ENCODE measurements around the gene RESF1. TPM values are rescaled to one million over a fixed set of nuclear protein-coding genes. Genes with fewer than 3 reads are reported as not detected.

RESF1 gene, protein sequence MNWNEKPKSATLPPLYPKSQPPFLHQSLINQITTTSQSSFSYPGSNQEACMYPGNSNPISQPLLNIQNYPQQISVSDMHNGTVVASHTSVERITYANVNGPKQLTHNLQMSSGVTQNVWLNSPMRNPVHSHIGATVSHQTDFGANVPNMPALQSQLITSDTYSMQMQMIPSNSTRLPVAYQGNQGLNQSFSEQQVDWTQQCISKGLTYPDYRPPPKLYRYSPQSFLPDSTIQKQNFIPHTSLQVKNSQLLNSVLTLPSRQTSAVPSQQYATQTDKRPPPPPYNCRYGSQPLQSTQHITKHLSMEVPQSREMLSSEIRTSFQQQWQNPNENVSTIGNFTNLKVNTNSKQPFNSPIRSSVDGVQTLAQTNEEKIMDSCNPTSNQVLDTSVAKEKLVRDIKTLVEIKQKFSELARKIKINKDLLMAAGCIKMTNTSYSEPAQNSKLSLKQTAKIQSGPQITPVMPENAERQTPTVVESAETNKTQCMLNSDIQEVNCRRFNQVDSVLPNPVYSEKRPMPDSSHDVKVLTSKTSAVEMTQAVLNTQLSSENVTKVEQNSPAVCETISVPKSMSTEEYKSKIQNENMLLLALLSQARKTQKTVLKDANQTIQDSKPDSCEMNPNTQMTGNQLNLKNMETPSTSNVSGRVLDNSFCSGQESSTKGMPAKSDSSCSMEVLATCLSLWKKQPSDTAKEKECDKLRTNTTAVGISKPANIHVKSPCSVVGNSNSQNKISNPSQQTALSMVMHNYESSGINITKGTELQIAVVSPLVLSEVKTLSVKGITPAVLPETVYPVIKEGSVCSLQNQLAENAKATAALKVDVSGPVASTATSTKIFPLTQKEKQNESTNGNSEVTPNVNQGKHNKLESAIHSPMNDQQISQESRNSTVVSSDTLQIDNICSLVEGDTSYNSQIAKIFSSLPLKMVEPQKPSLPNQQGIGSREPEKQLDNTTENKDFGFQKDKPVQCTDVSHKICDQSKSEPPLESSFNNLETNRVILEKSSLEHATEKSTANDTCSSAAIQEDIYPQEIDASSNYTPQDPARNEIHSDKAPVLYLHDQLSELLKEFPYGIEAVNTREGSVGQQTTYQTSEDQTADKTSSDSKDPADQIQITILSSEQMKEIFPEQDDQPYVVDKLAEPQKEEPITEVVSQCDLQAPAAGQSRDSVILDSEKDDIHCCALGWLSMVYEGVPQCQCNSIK (N-terminal part only)
- total RNA-seq: 100 to 1,000 TPM; 141 to 490 (median 161) TPM
- polyA plus RNA-seq: 100 to 1,000 TPM; 168 to 239 TPM
- 464 reads per million, percentile 98 among the genes with 10 or more reads in this experiment for total RNA-seq

DNA sequence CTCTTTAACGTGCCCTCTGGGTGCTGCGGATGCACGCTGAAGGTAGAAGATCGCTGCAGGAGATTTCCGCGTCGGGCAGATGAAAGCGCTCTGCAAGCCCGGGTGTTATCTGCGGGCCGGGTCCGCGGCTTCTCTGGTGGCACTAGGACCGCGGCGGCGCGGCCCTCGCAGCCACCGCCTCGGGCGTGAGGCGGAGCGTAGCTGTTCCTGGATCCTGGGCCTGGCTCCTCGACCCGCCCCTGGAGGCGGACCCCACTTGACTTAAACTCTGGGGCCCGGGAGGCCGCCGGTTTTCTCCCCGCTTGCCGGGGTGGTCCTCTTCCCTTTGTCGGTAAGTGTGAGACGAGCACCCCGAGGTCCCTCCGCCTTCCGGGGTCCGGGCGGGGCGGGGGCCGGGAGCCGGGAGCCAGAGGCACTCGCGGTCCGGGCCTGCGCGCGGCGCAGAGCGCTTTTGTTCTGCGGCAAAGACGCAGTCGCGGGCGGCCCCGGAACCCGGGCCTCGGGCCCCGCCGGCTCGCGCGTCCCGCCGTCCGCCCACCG lies at the start of gene RESF1:
Gene RESF1, plus strand, starts transcription at position 255 of the 540 bp plus-strand sequence. CDS start 21,541 bp downstream, outside the sequence.
- POLR2A ChIA-PET: interaction anchor here (0.6 to 7.0 kb wide), 42 partner anchors 9 to 314 kb away, joined by 3 to 103 read pairs (median 4); partner anchors contain the start of genes AMN1 and ETFBKMT
- peaks cover under 1 to 67% (median 41%) of the 10 kb centered on the region in 5 donors for H3K36me3 Mint-ChIP-seq

DNA sequence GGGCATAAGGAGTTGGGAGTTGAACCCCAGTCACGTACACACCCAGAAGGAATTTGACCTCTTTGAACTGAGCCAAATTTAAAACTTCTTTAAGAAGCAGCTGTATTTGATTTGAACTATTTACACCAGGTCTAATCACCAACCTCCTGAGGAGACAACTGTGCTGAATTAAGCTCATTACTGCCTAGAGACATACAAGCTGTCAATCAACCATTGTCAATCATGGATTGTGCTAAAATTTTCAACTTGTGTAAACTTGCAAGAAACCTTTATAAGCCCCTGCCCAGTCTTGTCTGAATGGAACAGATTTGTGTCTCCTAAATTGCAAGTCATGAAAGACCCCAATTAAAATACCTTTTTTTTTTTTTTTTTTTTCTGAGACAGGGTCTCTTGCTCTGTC lies 44.3 kb upstream of the RESF1 start:
- Histone ChIP-seq H3K27me3 (ENCODE audit: control insufficient read depth in 2 of 2, insufficient read depth in 2 of 2, low read length in 2 of 2) (no peaks in the 10 kb centered on the region), H3K27ac (ENCODE audit: low read depth, low read length) (no peak overlapping the region), H3K9me3 (ENCODE audit: control insufficient read depth in 2 of 3, low read length in 3 of 3) (peaks cover 0 to 13% (median 5%) of the 10 kb centered on the region in 3 experiments), H3K4me1 (ENCODE audit: control insufficient read depth in 2 of 2, insufficient read depth in 2 of 2, low read length in 2 of 2) (no peaks in the 10 kb centered on the region), H3K36me3 (ENCODE audit: control insufficient read depth in 2 of 3, insufficient read depth in 3 of 3, low read length in 3 of 3) (no peaks in the 10 kb centered on the region), H3K4me3 (ENCODE audit: low read length) (no peak overlapping the region)
- POLR2A ChIA-PET: no interaction called here
- peaks cover 3 to 27% (median 7%) of the 10 kb centered on the region in 5 donors for H3K36me3 Mint-ChIP-seq
- H3K4me1 Mint-ChIP-seq: peaks cover 0 to 7% (median 0%) of the 10 kb centered on the region in 7 donors
- no peaks in the 10 kb centered on the region for H3K27me3 Mint-ChIP-seq
- intact Hi-C loops (cut with micrococcal nuclease): no loop called here
- no peak for ATAC-seq
- CTCF ChIA-PET: interaction anchor here (0.6 kb wide), 1 partner anchor 22 kb away, joined by 4 read pairs; no protein-coding TSS in a partner anchor
- no peak overlapping the region for H3K27ac Mint-ChIP-seq
- H3K4me3 Mint-ChIP-seq: peak overlapping the region in 1 of 10 donors; percentile 48
- DNase-seq: no peak
- peaks cover 0 to 31% (median 16%) of the 10 kb centered on the region in 11 donors for H3K9me3 Mint-ChIP-seq

More for the DNA sequence above, at the start of gene RESF1:
- peaks cover 0 to 21% (median 1%) of the 10 kb centered on the region in 11 donors for H3K9me3 Mint-ChIP-seq
- H3K36me3 ChIP-seq (ENCODE audit: control insufficient read depth in 2 of 3, insufficient read depth in 3 of 3, low read length in 3 of 3): peaks cover 10 to 29% (median 16%) of the 10 kb centered on the region in 3 experiments
- H3K27me3 Mint-ChIP-seq: no peaks in the 10 kb centered on the region
- CTCF ChIA-PET: interaction anchor here (0.7 to 1.2 kb wide), 6 partner anchors 15 to 306 kb away, joined by 3 to 6 read pairs (median 4); partner anchors contain the start of gene ETFBKMT
- peak; percentile 67 to 89 (median 85) for DNase-seq
- H3K4me3 ChIP-seq (ENCODE audit: low read length): peak within 1 kb of the TSS; percentile 91
- peak within 1 kb of the TSS; percentile 91 to 98 (median 96) for H3K27ac Mint-ChIP-seq
- ATAC-seq: peak; percentile 88
- H3K4me1 Mint-ChIP-seq: peaks cover 43 to 74% (median 57%) of the 10 kb centered on the region in 7 donors
- peaks cover 23 to 49% of the 10 kb centered on the region in 2 donors for H3K4me1 ChIP-seq (ENCODE audit: control insufficient read depth in 2 of 2, insufficient read depth in 2 of 2, low read length in 2 of 2)
- no peaks in the 10 kb centered on the region for H3K27me3 ChIP-seq (ENCODE audit: control insufficient read depth in 2 of 2, insufficient read depth in 2 of 2, low read length in 2 of 2)
- peak within 1 kb of the TSS; percentile 91 to 97 (median 94) for H3K4me3 Mint-ChIP-seq
- H3K9me3 ChIP-seq (ENCODE audit: control insufficient read depth in 2 of 3, low read length in 3 of 3): no peaks in the 10 kb centered on the region
- H3K27ac ChIP-seq (ENCODE audit: low read depth, low read length): peak within 1 kb of the TSS; percentile 86
- intact Hi-C loops (cut with micrococcal nuclease): loop anchor here (1.0 to 5.0 kb wide), 19 partner anchors 30 to 796 kb away; partner anchors contain the start of genes AMN1 (in 2 of the 2), ETFBKMT (in 2 of the 2), BICD1 (in 1 of the 2) and DNM1L (in 1 of the 2)

GRCh38 chr12:31915446-31915845 lies 43.8 kb upstream of the RESF1 start:
- POLR2A ChIA-PET: no interaction called here
- DNase-seq (no peak), ATAC-seq (no peak)
- CTCF ChIA-PET: interaction anchor here (0.6 kb wide), 1 partner anchor 23 kb away, joined by 4 read pairs; no protein-coding TSS in a partner anchor
- Histone ChIP-seq H3K9me3 (ENCODE audit: control insufficient read depth in 2 of 3, low read length in 3 of 3) (peaks cover 0 to 13% (median 5%) of the 10 kb centered on the region in 3 experiments), H3K36me3 (ENCODE audit: control insufficient read depth in 2 of 3, insufficient read depth in 3 of 3, low read length in 3 of 3) (no peaks in the 10 kb centered on the region), H3K27me3 (ENCODE audit: control insufficient read depth in 2 of 2, insufficient read depth in 2 of 2, low read length in 2 of 2) (no peaks in the 10 kb centered on the region), H3K27ac (ENCODE audit: low read depth, low read length) (no peak overlapping the region), H3K4me3 (ENCODE audit: low read length) (no peak overlapping the region), H3K4me1 (ENCODE audit: control insufficient read depth in 2 of 2, insufficient read depth in 2 of 2, low read length in 2 of 2) (no peaks in the 10 kb centered on the region)
- Mint-ChIP-seq H3K4me1 (peaks cover 0 to 7% (median 0%) of the 10 kb centered on the region in 7 donors), H3K27ac (peak overlapping the region in 1 of 9 donors; percentile 62), H3K4me3 (no peak overlapping the region), H3K27me3 (no peaks in the 10 kb centered on the region), H3K36me3 (peaks cover 3 to 25% (median 6%) of the 10 kb centered on the region in 5 donors), H3K9me3 (peaks cover 0 to 31% (median 16%) of the 10 kb centered on the region in 11 donors)
- intact Hi-C loops (cut with micrococcal nuclease): no loop called here

- Histone ChIP-seq H3K27me3 (ENCODE audit: control insufficient read depth in 2 of 2, insufficient read depth in 2 of 2, low read length in 2 of 2) (no peaks in the 10 kb centered on the region), H3K27ac (ENCODE audit: low read depth, low read length) (no peak overlapping the region), H3K36me3 (ENCODE audit: control insufficient read depth in 2 of 3, insufficient read depth in 3 of 3, low read length in 3 of 3) (no peaks in the 10 kb centered on the region), H3K9me3 (ENCODE audit: control insufficient read depth in 2 of 3, low read length in 3 of 3) (peaks cover 12 to 27% (median 16%) of the 10 kb centered on the region in 3 experiments), H3K4me3 (ENCODE audit: low read length) (no peak overlapping the region), H3K4me1 (ENCODE audit: control insufficient read depth in 2 of 2, insufficient read depth in 2 of 2, low read length in 2 of 2) (peaks cover under 1 to 3% of the 10 kb centered on the region in 2 donors)
- Mint-ChIP-seq H3K9me3 (peaks cover 0 to 35% (median 22%) of the 10 kb centered on the region in 11 donors), H3K27me3 (no peaks in the 10 kb centered on the region), H3K4me1 (peaks cover 1 to 8% (median 4%) of the 10 kb centered on the region in 7 donors), H3K4me3 (no peak overlapping the region), H3K36me3 (peaks cover 0 to 38% (median 13%) of the 10 kb centered on the region in 5 donors), H3K27ac (peak overlapping the region in 4 of 9 donors; percentile 20 to 61 (median 44))
- DNase-seq: peak in 1 of 9 donors; percentile 7
- POLR2A ChIA-PET: no interaction called here
- ATAC-seq: no peak
- intact Hi-C loops (cut with micrococcal nuclease): no loop called here
- CTCF ChIA-PET: interaction anchor here (0.6 kb wide), 1 partner anchor 378 kb away, joined by 3 read pairs; no protein-coding TSS in a partner anchor
Observed at GRCh38 chr12:31922341-31923062, 36.7 kb upstream of the RESF1 start.

- intact Hi-C loops (cut with micrococcal nuclease): no loop called here
- H3K27ac Mint-ChIP-seq: peak overlapping the region in 6 of 9 donors; percentile 20 to 74 (median 62)
- CTCF ChIA-PET: interaction anchor here (0.6 kb wide), 1 partner anchor 378 kb away, joined by 3 read pairs; no protein-coding TSS in a partner anchor
- POLR2A ChIA-PET: interaction anchor here (0.8 to 1.6 kb wide), 5 partner anchors 10 to 195 kb away, joined by 3 to 5 read pairs (median 4); no protein-coding TSS in a partner anchor
- no peak for ATAC-seq
- no peaks in the 10 kb centered on the region for H3K36me3 ChIP-seq (ENCODE audit: control insufficient read depth in 2 of 3, insufficient read depth in 3 of 3, low read length in 3 of 3)
- DNase-seq: no peak
- peaks cover 4 to 8% of the 10 kb centered on the region in 2 donors for H3K4me1 ChIP-seq (ENCODE audit: control insufficient read depth in 2 of 2, insufficient read depth in 2 of 2, low read length in 2 of 2)
- peaks cover 0 to 36% (median 24%) of the 10 kb centered on the region in 11 donors for H3K9me3 Mint-ChIP-seq
- H3K4me3 Mint-ChIP-seq: no peak overlapping the region
- H3K4me1 Mint-ChIP-seq: peaks cover 6 to 13% (median 8%) of the 10 kb centered on the region in 7 donors
- peaks cover 0 to 37% (median 13%) of the 10 kb centered on the region in 5 donors for H3K36me3 Mint-ChIP-seq
- no peaks in the 10 kb centered on the region for H3K27me3 Mint-ChIP-seq
- no peaks in the 10 kb centered on the region for H3K27me3 ChIP-seq (ENCODE audit: control insufficient read depth in 2 of 2, insufficient read depth in 2 of 2, low read length in 2 of 2)
- no peak overlapping the region for H3K4me3 ChIP-seq (ENCODE audit: low read length)
- peaks cover 12 to 27% (median 16%) of the 10 kb centered on the region in 3 experiments for H3K9me3 ChIP-seq (ENCODE audit: control insufficient read depth in 2 of 3, low read length in 3 of 3)
- H3K27ac ChIP-seq (ENCODE audit: low read depth, low read length): no peak overlapping the region
Observed at GRCh38 chr12:31923063-31923412, 36.2 kb upstream of the RESF1 start.

Measured in naive thymus-derived CD4-positive, alpha-beta T cell (primary cell).